GM21367 (cell line): ENCODE measurements around the gene RPL13A.

Experiments used
- ATAC-seq: cut with Tn5 transposase; IDR thresholded peaks from one replicate; pipeline ENCODE4 v1.9.1; 2021; ENCODE audit not compliant: unreplicated experiment

The RPL13A gene

DNA sequence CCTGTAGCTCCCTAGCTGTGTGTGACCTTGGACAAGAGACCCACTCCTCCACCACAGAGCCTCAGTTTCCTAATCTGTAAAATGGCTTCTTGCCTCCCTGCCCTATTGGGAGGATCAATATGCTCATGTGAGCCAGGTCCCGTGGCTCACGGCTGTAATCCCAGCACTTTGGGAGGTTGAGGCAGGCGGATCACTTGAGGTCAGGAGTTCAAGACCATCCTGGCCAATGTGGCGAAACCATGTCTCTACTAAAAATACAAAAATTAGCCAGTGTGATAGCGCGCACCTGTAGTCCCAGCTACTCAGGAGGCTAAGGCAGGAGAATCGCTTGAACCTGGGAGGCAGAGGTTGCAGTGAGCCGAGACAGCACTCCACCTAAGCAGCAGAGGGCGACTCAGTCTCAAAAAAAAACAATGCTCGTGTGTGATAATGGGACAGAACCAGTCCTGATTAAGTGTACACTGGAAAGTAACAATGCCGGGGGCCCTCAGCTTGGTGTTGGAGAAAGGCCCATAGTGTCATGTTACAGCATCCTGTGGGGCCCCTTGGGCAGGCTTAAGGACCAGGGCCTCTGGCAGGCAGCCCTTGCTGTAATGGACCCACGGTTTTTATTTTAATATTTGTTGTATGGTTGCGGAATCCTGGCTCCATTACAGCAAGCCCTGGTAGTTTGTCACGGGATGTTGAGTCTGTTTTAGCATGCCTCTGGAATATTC is 15.6 kb downstream of the RPL13A start:
- no peak for ATAC-seq

DNA sequence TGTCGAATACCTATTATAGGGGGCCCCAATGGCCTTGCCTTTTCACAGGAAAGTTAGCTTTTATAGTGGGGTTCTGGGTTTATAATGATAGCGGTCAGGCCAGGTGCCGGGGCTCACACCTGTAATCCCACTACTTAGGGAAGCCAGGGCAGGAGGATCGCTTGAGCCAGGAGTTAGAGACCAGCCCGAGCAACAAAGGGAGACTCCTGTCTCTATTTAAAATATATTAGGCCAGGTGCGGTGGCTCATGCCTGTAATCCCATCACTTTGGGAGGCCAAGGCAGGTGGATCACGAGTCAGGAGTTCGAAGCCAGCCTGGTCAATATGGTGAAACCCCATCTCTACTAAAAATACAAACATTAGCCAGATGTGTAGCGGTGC is 16.2 kb downstream of the RPL13A start:
- ATAC-seq = no peak

DNA sequence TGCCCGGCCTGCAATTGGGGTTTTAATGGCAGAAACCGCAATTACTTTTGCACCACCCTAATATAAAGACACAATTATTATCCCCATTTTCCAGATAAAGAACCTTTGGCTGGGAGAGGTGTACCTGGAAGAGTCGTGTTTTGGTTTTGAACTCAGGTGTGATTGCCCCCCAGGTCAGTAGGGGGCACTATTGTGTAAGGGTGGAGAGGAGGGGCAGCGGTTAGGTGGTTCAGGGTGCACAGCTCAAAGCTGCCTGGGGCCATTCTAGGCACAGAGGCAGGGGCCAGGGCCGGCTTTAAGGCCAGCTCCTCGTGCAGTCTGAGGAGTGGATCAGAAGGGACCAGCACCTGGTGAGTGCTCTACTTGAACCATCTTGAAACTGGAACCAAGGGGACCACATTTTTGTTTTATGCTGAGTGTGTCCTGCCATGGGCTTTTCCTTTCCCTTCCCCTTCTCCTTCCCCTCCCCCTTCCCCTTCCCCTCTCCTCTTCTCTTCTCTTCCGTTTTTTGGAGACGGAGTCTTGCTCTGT is 19.2 kb downstream of the RPL13A start:
- ATAC-seq = no peak

DNA sequence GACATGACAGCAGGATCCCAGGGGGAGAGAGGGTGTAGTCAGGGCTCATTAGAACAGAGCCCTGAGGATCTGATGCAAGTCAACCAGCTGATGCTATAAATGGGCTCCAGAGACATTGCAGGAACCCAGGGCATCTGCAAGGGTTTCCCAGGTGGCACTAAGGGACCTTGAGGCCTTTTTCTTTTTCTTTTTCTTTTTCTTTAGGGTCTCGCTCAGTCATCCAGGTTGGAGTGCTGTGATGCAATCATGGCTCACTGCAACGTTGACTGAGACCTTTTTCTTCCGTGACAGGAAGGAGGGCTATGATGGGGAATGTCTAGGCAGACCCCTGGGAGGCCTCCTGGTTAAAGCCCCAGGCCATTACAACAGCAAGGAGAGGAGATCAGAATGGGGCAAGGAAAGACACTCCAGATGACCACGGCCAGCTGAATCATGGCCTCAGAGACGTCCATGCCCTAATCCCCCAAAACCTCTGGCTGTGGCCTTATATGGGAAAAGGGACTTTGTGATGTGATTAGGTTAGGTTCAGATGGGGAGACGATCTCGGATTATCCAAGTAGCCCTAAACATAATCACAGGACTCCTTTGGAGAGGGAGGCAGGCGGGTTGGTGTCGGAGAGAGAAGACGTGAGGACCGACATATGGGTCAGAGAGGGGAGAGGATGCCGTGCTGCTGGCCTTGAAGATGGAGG is 20.5 kb downstream of the RPL13A start:
- no peak for ATAC-seq

DNA sequence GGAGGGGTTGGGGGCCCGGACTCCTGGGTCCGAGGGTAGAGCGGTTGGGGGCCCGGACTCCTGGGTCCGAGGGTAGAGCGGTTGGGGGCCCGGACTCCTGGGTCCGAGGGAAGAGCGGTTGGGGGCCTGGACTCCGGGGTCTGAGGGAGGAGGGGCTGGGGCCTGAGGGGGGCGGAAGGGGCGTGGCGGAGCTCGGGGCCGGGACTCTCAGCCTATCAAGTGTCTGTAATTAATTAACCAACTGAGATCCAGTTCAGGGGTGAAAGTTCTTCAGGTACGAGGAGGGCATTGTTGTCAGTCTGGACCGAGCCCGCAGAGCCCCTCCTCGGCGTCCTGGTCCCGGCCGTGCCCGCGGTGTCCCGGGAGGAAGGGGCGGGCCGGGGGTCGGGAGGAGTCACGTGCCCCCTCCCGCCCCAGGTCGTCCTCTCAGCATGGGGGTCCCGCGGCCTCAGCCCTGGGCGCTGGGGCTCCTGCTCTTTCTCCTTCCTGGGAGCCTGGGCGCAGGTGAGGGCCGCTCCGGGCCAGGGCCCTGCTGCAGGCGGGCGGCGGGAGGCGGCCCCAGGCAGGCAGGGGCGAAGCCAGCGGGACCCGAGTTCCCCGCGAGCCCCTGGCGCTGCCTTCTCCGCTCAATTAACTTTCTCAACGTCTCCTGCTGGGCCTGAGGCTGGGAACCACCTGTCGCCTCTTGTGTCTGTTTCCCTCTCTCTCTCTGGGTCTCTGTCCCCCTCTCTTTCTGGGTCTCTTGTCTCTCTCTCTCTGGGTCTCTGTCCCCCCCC is 25.8 kb downstream of the RPL13A start:
- ATAC-seq = no peak

DNA sequence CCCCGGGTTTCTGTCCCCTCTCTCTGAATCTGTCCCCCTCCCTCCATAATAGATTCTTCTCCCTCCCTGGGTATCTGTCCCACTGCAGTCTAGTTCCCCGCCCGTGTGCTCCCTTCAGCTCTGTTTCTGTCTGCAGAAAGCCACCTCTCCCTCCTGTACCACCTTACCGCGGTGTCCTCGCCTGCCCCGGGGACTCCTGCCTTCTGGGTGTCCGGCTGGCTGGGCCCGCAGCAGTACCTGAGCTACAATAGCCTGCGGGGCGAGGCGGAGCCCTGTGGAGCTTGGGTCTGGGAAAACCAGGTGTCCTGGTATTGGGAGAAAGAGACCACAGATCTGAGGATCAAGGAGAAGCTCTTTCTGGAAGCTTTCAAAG is 26.3 kb downstream of the RPL13A start:
- no peak for ATAC-seq

DNA sequence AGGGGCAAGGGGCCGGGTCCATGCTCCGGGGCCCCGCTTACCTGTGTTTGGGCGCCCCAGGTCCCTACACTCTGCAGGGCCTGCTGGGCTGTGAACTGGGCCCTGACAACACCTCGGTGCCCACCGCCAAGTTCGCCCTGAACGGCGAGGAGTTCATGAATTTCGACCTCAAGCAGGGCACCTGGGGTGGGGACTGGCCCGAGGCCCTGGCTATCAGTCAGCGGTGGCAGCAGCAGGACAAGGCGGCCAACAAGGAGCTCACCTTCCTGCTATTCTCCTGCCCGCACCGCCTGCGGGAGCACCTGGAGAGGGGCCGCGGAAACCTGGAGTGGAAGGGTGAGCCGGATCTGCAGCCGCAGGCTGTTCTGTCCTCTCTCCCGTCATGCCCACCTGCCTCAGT is 26.7 kb downstream of the RPL13A start:
- ATAC-seq = no peak

DNA sequence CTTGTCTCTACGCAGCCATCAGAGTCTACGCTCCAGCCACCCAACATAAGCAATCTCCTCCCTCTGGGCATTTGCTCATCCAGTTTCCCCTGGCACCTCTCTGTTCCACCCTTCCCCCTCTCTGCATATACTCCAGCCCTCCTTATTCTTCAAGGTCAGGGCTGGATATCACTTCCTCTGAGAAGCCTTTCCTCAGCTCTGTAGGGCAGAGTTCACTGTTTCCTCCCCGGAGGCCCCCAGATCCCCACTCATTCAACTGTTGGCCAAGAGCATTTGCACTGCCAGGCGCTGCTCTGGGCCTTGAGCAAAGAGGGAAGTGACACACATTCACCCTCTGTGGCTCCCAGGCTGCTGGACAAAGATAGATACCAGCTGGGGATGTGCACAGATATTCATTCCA is 28.4 kb downstream of the RPL13A start:
- ATAC-seq = no peak

DNA sequence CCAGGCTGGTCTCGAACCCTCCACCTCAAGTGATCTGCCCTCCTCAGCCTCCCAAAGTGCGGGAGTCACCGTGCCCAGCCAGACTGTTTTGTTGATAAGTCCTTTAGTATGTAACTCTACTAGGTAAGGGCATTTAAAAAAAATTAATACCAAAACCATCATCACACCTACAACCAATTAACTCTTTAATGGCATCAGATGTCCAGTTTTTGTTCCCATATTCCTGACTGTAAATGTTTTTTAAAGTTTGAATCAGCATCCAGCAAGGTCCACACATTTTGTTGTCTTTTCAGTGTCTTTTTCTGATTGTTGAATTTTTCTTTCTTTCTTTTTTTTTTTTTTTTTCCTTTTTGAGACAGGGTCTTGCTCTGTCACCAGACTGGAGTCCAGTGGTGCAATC is 30.6 kb downstream of the RPL13A start:
- ATAC-seq = no peak

DNA sequence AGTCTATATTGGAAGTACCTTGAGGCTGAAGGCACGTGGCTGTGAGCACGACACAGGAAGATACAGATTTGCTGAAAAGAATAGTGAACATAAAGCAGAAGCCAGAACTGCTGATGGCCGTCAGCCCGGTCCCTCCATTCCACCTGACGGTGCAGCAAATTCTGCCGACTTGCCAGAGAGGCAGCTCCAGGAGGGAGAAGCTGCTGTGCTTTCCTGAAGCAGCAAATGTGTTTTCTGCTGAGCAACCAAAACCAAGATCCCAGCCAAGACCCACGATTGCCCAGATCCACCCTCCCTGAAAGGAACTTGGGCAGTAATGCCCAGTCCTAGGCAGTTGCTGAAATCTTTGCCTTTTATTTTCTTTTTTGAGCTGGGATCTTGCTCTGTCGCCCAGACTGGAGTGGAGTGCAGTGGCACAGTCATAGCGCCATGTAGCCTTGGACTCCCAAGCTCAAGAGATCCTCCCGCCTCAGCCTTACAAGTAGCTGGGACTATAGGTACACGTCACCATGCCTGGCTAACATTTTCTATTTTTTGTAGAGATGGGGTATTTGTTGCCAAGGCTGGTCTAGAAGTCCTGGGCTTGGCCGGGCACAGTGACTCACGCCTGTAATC is 33.4 kb downstream of the RPL13A start:
- no peak for ATAC-seq

DNA sequence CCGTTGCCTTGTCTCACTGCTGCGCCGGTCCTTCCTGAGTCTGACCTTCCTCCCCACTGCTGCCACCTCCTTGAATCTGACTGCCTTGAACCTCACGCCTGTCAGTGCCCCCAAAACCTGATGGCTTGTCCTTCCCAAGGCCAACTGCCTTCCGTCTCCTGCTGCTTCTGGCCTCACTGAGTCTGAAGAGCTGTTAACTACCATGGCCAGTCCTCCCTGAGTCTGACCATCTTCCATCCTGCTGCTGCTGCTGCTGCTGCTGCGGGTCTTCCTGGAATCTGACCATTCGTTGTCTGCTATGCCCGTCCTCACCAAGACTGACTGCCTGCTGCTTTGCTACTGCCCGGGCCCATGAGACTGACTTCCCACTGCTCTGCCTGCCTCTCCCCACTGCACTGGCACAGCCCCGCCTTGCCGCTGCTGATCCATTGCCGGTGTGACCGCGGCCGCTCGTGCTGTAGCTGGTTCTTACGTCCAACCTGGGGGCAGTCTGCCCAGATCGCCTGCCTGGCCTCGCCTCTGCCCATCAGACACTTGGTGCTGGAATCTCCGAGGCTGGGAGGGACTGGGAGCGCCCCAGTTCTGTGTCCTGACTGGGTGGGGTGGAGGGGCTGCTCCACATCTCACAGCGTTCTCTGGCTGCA is 37.5 kb downstream of the RPL13A start:
- ATAC-seq = no peak

DNA sequence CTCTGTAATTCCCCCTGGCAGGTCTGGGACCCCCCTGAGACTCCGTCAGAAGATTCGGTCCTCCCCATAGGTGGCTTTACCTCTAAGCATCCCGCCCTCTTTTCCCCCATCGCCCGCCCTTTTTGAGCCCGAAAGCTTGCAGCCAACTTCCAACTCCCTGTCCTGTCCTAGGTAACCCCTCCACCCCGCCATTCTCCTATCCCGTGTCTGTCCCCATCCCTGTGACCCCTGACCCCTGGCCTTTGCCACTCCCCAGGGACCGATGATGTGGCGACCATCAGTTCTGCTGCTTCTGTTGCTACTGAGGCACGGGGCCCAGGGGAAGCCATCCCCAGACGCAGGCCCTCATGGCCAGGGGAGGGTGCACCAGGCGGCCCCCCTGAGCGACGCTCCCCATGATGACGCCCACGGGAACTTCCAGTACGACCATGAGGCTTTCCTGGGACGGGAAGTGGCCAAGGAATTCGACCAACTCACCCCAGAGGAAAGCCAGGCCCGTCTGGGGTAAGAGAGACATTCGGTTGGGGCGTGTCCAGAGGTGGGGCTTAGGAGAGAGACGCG is 40.9 kb downstream of the RPL13A start:
- no peak for ATAC-seq

DNA sequence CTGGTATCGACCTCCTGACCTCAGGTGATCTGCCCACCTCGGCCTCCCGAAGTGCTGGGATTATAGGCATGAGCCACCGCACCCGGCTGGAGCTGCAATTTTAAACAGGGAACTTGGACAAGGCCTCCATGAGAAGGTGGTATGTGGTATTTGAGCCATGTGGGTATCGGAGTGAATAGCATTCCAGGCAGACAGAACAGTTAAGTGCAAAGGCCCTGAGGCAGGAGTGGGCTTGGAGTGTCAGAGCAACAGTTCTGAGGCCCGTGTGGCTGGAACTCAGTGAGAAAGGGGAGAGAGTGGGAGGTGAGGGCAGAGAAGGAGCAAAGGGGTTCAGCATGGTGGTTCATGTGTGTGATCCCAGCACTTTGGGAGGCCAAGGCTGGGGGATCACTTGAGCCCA is 43.3 kb downstream of the RPL13A start:
- no peak for ATAC-seq

DNA sequence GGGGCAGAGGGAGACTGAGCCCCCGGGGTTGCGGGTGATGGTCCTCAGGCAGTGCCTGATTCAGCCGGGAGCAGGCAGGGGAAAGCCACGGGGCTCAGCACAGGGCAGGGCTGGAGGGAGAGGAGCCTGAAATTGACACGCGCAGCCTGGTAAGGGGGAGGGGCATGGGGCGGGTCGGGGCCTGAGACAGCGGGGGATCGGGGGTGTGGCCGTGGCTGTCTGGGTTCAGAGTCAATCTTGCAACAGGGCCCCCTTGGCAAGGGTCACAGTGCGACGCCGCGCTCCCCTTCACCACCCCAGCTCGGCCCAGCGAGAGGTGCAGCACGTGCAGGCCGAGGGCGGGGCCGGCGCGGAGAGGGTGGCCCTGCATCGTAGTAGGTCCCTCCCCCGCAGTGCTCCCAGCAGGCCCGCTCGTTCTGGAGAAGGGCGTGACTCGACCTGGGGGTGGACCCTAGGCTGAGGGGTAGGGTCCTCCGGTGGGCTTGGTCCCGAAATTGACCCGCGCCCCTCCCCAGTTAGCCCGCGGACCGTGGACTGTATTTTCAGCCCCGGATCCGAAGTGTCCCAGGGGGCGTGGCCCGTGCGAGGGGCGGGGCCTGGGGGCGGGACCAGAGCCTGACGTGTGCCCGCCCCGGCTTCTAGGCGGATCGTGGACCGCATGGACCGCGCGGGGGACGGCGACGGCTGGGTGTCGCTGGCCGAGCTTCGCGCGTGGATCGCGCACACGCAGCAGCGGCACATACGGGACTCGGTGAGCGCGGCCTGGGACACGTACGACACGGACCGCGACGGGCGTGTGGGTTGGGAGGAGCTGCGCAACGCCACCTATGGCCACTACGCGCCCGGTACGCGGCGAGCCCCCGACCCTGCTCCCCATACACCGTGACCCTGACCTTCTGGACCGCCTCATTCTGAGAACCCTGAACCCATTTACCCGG is 46.4 kb downstream of the RPL13A start:
- ATAC-seq = no peak

DNA sequence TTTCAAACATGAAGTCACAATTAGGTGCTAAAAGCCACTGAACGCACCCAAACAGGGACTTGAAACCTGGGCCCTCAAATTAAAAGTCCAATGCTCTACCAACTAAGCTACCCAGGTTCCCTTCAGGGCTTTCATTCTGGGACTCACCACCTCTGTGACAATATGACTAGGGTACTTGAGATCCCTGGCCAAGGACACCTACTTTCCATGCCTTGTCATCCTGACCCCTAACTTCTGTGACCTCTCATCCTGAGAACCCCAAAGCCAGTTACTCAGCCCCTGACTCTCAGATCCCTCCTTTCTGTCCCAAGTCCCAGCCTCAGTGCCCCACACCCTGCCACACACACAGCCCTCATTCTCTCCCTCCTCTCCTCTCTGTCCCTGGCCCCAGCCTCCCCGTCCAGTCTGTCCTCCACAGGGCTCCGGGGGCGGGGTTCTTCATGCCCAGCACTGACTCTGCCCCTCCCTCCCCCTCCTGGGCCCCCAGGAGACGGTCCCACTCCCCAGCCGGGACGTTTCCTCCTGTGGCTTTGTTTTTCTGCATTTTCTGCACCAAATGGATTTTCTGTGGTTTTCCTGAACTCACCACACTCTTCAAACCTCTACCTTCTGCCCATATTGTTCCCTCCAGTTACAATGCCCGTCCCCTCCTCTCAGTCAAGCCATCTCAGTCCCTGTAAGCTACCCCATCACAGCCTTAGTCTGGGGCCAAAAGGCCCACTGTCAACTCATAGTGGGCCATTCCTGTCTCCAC is 47.4 kb downstream of the RPL13A start:
- no peak for ATAC-seq

DNA sequence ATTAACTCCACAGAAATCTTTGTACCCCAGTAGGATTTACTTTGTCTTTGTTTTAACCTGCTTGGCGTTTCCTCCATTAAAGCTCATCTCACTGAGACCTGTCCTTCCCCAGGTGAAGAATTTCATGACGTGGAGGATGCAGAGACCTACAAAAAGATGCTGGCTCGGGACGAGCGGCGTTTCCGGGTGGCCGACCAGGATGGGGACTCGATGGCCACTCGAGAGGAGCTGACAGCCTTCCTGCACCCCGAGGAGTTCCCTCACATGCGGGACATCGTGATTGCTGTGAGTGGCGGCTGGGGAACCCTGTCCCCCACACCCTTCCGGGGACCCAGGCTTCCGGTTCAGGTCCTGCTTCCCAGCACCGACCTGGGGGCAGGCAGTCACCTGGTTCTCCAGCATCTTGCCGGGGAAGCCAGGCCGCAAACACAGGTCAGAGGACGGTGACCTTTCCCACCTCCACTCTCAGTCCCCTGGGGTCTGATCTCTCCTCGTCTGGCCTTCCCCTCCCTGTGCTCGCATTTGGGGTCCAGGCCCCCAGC is 49.6 kb downstream of the RPL13A start:
- no peak for ATAC-seq

DNA sequence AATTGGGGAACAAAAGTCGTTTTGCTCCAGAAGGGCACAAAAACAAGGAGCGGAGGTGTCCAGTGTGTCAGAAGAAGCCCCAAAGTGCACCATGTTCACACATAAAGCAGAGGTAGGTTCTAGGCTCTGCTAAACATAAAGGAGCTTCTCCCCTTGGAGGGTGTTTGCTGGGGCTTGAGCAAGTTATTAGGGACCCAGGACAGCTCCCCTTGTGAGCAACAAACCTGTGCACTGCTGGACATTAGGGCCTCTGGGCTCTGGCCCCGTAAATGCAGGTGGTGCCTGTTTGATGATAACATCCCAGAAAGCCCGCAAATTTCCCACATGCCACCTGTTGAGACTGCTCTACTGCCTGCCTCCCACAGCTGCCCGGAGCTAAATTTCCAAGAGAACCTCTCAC is 51.2 kb downstream of the RPL13A start:
- no peak for ATAC-seq

DNA sequence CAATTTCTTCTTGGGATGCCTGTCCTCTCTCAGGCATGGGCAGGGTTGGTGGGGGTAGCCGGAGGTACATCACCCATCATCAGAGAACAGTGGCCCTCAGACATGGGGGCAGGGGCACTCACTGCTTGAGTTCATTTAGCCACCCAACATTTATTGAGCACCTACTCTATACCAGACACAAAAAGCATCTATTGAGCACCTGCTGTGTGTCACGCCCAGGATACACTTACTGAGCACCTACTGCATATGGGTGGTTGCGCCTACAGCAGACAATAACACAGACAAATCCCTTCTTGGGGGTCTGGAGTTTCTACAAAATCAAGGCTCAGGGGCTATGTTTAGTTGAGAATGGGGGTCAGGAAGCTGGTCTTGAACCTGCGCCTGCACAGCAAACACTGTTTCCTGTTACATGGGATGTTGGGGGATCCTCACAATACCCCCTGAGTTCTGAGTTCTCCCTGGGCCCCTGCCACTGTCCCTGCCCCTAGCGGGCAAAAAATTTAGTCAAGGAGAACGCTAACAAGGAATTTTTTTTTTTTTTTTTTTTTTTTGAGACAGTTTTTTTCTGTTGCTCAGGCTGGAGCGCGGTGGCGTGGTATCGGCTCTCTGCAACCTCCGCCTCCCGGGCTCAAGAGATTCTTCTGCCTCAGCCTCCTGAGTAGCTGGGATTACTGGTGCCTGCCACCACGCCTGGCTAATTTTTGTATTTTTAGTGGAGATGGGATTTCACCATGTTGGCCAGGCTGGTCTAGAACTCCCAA is 52.0 kb downstream of the RPL13A start:
- no peak for ATAC-seq
